NCI-H1930 (cell line): ENCODE data around the gene CACNA1D.

Source experiments
- DNase-seq, 2 experiments: peaks; one replicate each; lab custom pipeline; 2025; lab: John Stamatoyannopoulos, UW

Gene CACNA1D

GRCh38 chr3:53789459-53789858, 295.0 kb downstream of the CACNA1D start:
- no peak for DNase-seq

- no peak for DNase-seq
Measured at GRCh38 chr3:53790470-53790869, 296.1 kb downstream of the CACNA1D start.

DNA sequence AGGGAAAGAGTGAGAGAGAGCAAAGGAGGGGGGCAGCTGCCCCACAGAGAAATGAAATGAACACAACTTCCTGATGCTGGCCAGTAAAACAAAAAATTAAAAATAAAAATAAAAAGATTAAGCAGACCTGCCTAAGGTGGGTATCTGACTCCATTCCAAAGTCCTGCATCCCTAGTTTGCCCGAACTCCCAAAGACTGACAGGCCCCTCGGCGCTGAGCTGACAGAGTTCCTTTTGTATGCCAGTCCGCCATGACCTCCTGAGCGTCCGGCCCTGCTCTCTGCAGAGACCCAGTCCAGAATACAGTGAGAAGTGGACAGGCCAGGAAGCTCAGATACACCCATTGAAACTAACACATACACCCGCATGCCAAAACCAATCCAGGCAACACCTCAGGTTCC, 296.9 kb downstream of the CACNA1D start:
- DNase-seq = no peak

- DNase-seq = no peak
Measured at GRCh38 chr3:53792866-53793265, 298.5 kb downstream of the CACNA1D start.

DNA sequence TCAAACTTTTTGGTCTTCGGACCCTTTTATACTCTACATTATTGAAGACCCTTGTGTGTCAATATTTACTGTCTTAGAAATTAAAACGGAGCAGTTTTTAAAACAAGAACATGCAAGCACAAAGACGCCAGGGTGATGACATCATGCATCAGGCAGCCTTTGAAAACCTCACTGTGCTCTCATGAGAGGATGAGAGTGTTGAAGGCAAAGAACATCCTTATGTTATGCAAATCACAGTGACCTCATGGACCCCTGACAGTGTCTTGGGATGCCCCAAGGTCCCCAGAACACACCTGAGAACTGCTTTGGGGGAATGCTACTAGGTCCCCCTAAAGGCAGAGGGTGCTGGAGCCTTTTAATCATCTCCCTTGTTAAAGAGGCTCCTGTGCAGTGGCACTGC, 300.2 kb downstream of the CACNA1D start:
- no peak for DNase-seq

GRCh38 chr3:53795176-53795575, 300.8 kb downstream of the CACNA1D start:
- DNase-seq = no peak

DNA sequence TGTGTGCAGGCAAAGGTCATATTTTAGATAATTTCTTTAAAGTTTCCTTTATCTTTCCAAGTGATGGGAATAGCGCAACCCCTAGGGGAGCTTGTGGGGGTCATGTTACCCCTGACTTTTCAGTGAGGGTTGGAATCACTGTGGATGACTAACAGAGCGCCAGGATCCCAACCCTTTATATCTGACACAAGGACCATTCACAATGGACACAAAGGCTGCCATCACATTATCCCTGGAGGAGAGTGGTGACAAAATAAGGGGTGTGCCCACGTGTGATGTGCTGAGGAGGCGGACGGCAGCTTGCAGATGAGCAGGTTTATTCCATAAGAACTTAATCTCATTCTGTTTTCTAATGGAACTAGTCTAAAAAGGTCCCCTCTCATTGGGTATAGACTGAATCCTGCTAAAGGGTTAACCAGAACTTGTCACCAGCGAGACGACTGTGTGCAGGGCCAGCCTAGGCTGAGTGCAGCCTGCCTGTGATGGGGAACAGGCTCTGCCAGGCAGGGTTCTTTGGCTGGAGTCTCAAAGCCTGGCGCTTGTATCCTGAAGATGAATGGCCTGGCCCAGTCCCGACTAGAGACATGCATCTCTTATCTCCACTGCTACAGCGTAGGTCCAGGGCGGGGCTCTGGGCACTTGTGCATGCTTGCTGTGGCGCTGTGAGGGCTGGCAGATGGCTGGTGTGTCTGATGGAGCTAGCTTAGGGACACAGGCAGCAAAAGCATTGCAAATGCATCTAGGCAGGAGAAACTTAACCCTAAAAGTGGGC, 301.6 kb downstream of the CACNA1D start:
- DNase-seq = no peak

- DNase-seq = no peak
Measured at GRCh38 chr3:53798144-53798543, 303.7 kb downstream of the CACNA1D start.

GRCh38 chr3:53799338-53799865, 305.0 kb downstream of the CACNA1D start:
- DNase-seq = no peak

DNA sequence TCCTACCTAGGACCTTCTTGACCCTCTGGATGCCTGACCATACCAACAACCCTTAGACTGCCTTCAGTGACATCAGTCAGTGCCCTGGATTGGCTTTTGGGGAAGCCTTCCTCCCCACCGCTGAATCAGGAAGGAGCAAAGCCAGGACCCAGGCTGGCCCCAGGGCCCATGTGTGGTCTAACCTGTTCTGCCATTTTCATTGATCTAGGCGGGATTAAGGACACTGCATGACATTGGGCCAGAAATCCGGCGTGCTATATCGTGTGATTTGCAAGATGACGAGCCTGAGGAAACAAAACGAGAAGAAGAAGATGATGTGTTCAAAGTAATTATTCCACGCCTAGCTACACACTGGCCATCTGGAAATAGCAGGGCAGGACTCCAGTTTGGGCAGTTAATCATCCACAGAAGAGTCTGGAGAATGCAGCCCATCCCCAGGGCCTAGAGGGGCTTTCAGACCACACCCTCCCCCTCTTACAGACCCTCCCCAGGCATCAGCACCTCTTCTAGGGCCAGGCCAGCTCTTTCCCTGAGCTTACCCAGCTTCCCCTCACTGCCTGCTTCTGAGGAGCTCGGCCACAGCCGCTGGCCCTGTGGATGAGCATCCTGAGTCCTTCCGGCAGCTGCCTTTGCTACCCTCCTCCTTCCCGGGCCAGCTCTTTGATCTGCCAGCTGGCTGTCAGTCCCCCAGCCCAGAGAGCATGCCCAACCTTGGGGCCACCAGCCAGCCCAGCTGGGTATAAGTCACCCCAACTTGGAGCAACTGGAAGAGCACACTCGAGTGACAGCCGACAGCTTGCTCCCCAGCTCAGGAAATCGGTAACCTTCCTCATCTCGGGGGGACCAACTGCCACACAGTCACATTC, 305.9 kb downstream of the CACNA1D start:
- DNase-seq = no peak

- DNase-seq = no peak
Measured at GRCh38 chr3:53801319-53801718, 306.9 kb downstream of the CACNA1D start.

- DNase-seq = no peak
Measured at GRCh38 chr3:53802256-53802880, 308.0 kb downstream of the CACNA1D start.

GRCh38 chr3:53803124-53803815, 308.9 kb downstream of the CACNA1D start:
- DNase-seq = no peak

- DNase-seq = no peak
Measured at GRCh38 chr3:53803816-53804695, 309.6 kb downstream of the CACNA1D start.

DNA sequence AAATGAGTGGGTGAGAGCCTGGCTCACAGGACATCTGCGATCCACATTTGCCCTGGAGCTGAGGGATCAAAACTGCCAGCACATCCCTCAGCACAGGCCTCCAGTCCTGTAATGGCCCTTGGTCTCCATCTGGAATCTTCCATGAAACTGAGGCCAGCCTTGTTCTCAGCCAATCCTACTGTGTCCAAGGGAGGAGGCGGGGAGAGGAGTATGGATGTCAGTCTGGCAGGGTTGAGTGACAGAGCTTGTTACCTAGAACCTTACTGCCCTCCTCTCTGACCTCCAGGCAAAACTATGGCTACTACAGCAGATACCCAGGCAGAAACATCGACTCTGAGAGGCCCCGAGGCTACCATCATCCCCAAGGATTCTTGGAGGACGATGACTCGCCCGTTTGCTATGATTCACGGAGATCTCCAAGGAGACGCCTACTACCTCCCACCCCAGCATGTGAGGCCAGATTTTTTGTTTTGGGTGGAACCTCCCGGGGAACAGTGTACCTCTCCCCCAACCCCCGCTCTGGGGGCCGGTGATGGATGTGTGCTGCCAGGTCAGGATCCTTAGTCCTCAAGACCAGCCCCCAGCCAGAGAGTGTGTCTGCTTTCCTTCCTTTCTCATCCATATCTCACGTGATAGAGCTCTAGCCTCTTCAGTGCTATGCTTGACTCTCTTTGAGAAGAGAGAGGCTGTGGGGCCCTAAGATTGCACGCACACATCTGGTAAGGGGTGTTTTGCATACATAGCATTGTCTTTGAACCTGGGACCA, 310.5 kb downstream of the CACNA1D start:
- no peak for DNase-seq

DNA sequence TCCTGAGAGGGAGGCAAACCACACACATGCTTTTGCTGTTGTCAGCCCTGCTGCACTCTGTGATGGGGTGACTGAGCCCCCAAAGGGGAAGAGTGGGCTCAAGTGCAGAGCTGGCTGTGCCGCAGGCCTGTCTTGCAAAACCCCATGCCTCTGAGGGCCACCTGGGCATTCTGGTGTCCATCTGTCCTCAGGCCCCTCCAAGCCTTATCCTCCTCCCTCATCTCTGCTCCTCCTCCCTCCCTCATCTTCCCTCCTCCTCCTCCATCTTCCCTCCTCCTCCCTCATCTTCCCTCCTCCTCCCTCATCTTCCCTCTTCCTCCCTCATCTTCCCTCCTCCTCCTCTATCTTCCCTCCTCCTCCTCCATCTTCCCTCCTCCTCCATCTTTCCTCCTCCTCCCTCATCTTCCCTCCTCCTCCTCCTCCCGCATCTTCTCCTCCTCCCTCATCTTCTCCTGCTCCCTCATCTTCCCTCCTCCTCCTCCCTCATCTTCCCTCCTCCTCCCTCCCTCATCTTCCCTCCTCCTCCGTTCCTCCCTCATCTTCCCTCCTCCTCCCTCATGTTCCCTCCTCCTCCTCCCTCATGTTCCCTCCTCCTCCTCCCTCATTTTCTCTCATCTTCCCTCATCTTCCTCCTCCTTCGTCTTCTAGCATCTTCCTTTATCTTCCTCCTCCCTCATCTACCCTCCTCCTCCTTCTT, 311.2 kb downstream of the CACNA1D start:
- no peak for DNase-seq

DNA sequence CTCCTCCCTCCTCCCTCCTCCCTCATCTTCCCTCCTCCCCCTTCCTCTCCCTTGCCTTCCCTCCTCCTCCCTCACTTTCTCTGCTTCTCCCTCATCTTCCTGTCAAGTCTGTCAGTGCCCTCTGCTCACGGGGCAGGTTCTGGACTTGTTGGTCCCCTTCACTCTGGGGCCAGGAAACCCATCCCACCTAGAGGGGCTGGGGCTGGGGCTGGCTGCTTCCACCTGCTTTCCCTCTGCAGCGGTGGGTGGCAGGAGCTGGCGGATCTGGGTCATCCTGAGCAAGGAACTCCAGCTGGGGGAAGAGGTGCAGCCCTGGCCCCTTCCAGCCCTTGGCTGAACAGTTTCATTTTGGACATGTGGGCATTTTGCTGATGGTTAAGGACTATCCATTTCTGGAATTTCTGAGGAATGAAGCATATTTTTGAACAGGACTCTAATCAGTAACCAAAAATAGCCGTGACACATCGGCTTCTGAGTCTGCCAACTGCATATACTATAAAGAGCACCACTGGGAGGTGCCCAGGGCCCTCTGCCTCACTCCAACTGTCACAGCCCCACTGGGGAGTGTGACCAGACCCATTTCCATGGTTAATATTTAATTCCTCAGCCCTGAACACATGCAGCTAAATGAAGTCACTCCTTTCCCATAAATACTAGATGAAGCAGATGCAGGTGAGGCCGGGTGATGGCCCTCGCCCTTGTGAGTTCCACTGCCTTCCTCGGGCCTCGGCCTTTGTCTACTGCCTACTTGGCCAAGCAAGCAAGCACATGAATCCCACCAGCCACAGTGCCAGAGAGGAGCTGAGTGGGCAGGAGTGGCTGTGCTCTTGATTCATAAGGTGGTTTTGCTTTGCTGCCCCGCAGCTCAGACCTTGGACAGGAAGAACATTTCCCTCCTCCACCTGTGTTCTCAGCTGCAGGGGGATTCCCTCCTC, 312.0 kb downstream of the CACNA1D start:
- no peak for DNase-seq

DNA sequence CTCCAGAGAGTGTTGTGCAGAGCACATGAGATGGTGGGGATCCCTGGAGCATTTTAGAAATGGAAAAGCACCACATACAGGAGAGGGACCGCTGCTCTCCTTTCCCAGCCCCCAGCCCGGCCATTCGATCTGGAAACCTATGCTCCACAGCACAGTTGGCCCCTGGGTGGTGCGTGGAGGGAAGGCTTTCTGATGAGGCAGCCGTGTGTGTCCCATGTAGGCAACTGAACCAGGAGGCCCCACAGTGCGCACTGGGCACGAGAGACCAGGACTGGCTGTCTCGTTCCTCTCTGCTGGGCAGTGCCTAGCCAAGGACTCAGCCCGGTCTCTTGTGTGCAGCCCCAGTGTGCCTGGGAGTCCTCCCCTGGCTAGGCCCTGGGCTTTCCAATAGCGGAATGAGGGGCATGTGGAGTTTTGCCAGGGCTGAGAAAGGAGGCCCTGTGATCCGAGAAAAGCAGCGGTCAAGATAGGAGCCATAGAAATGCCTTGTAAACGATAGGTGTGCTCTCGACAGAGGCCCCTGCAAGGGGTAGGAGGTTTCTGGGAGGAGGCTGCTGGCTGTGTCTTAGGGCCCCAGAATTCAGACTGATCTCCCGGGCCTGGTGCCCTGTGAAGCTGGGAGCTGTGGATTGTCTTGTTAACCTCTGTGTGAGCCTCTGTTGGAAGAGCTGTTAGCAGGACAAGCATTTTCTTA, 312.9 kb downstream of the CACNA1D start:
- no peak for DNase-seq
